Liver (tissue), 9 donors: ENCODE measurements around the gene TMEM170A. TPM values are rescaled to one million over a fixed set of nuclear protein-coding genes. Genes with fewer than 3 reads are reported as not detected.

Source experiments
- DNase-seq: peaks from one replicate; pipeline ENCODE4 v3.0.0-alpha.2; 2017; ENCODE audit warnings: low spot score
- H3K27ac ChIP-seq, 2 donors: one replicate each; pipeline ENCODE4 v1.7.0; 2013; ENCODE audit warnings: inconsistent platforms in 2 of 2, low read length in 2 of 2, control low read depth in 1 of 2, low read depth in 1 of 2, mild to moderate bottlenecking in 1 of 2
- H3K27me3 ChIP-seq, 4 donors: one replicate each; pipeline versions ENCODE4 v1.6.1 to v1.7.0; 2013; ENCODE audit warnings: low read length in 3 of 4, inconsistent platforms in 1 of 4, mild to moderate bottlenecking in 1 of 4, moderate library complexity in 1 of 4; ENCODE audit not compliant: control insufficient read depth in 4 of 4, insufficient read depth in 4 of 4
- H3K36me3 ChIP-seq, 4 donors: one replicate each; pipeline versions ENCODE4 v1.6.1 to v1.7.0; 2013; ENCODE audit warnings: low read length in 3 of 4, mild to moderate bottlenecking in 3 of 4, low read depth in 1 of 4, moderate library complexity in 1 of 4; ENCODE audit not compliant: control insufficient read depth in 4 of 4, insufficient read depth in 3 of 4
- H3K4me1 ChIP-seq, 4 donors: one replicate each; pipeline versions ENCODE4 v1.6.1 to v1.7.0; 2013; ENCODE audit warnings: low read length in 3 of 4, mild to moderate bottlenecking in 3 of 4, moderate library complexity in 1 of 4; ENCODE audit not compliant: control insufficient read depth in 4 of 4, insufficient read depth in 4 of 4
- H3K4me3 ChIP-seq, 3 donors: one replicate each; pipeline versions ENCODE4 v1.6.1 to v1.7.0; 2013; ENCODE audit warnings: low read length in 3 of 3, control low read depth in 1 of 3, low read depth in 1 of 3, mild to moderate bottlenecking in 1 of 3
- H3K9ac ChIP-seq, 2 donors: one replicate each; pipeline ENCODE4 v1.7.0; 2013; ENCODE audit warnings: low read length in 2 of 2, mild to moderate bottlenecking in 2 of 2, moderate library complexity in 2 of 2, control low read depth in 1 of 2, low read depth in 1 of 2
- H3K9me3 ChIP-seq, 4 donors: one replicate each; pipeline versions ENCODE4 v1.6.1 to v1.7.0; 2013; ENCODE audit warnings: low read length in 3 of 4; ENCODE audit not compliant: control insufficient read depth in 4 of 4
- EGR1 ChIP-seq, 2 donors: IDR thresholded peaks; 2 replicates each; pipeline ENCODE4 v1.6.1; 2016 to 2018; ENCODE audit warnings: antibody characterized with exemption in 2 of 2, low read depth in 2 of 2
- FOXA1 ChIP-seq: IDR thresholded peaks from 2 replicates; pipeline ENCODE4 v1.6.1; 2016; ENCODE audit warnings: antibody characterized with exemption
- FOXA2 ChIP-seq: IDR thresholded peaks from 2 replicates; pipeline ENCODE4 v1.6.1; 2016; ENCODE audit warnings: antibody characterized with exemption
- GABPA ChIP-seq, 2 donors: IDR thresholded peaks in 1 of 2; conservative IDR thresholded peaks in 1 of 2; 2 replicates each; pipeline ENCODE4 v1.6.1; 2016; ENCODE audit warnings: antibody characterized with exemption in 2 of 2, mild to moderate bottlenecking in 1 of 2, moderate library complexity in 1 of 2
- HNF4A ChIP-seq, 2 donors: conservative IDR thresholded peaks; 2 replicates each; pipeline ENCODE4 v1.6.1; 2016; ENCODE audit warnings: antibody characterized with exemption in 2 of 2, mild to moderate bottlenecking in 2 of 2
- HNF4G ChIP-seq: IDR thresholded peaks from 2 replicates; pipeline ENCODE4 v1.6.1; 2016; ENCODE audit warnings: antibody characterized with exemption
- JUND ChIP-seq, 2 donors: IDR thresholded peaks; 2 replicates each; pipeline ENCODE4 v1.6.1; 2016; ENCODE audit warnings: antibody characterized with exemption in 2 of 2
- NR2F2 ChIP-seq: IDR thresholded peaks from 2 replicates; pipeline ENCODE4 v1.6.1; 2016; ENCODE audit warnings: antibody characterized with exemption
- RAD21 ChIP-seq, 2 donors: IDR thresholded peaks; 2 replicates each; pipeline ENCODE4 v1.6.1; 2016; ENCODE audit warnings: antibody characterized with exemption in 2 of 2, mild to moderate bottlenecking in 2 of 2
- SP1 ChIP-seq: IDR thresholded peaks from 2 replicates; pipeline ENCODE4 v1.6.1; 2018; ENCODE audit warnings: antibody characterized with exemption, mild to moderate bottlenecking
- TAF1 ChIP-seq: conservative IDR thresholded peaks from 2 replicates; pipeline ENCODE4 v1.6.1; 2016; ENCODE audit warnings: antibody characterized with exemption, mild to moderate bottlenecking
- WGBS: extraction: QIAGEN DNeasy Blood & Tissue Kit; methylation state at CpG from one replicate; pipeline ENCODE4 v1.1.7; 2013; 5-methylcytosine and 5-hydroxymethylcytosine counted together
- polyA plus RNA-seq, 2 donors: library from polyadenylated mRNA; stranded (reverse) in 1 of 2; unstranded in 1 of 2; fragments of 200-250 nt in 1 of 2; fragments of >200 nt in 1 of 2; fragmentation: Nextera tagmentation in 1 of 2; extraction: Ambion mirVana in 1 of 2; gene quantifications; one replicate each; pipeline versions ENCODE4 v1.2.1 to v1.2.3, GENCODE V29; 2013 to 2015
- total RNA-seq, 2 donors: library from RNA; depleted of rRNA; stranded (reverse); fragments of >200 nt; gene quantifications; one replicate each; pipeline ENCODE4 v1.2.3, GENCODE V29; 2014
- TF ChIP-seq, protein P1 (sequence below): IDR thresholded peaks from 2 replicates; pipeline ENCODE4 v1.6.1; 2016; ENCODE audit warnings: antibody characterized with exemption
- TF ChIP-seq, protein P2 (sequence below): fragments of 150-350 bp; IDR thresholded peaks from 2 replicates; pipeline ENCODE4 v1.5.1; 2017; ENCODE audit warnings: improper control_type of control experiment, low read depth, low read length; ENCODE audit not compliant: missing input control
- TF ChIP-seq, protein P3 (sequence below): IDR thresholded peaks from 2 replicates; pipeline ENCODE4 v1.6.1; 2016; ENCODE audit warnings: antibody characterized with exemption
- TF ChIP-seq, protein P4 (sequence below): IDR thresholded peaks from 2 replicates; pipeline ENCODE4 v1.6.1; 2016; ENCODE audit warnings: antibody characterized with exemption, mild to moderate bottlenecking
- donor health status: healthy.
- donor health status: healthy.
- donor health status: healthy.
- donor health status: healthy.
- donor health status: healthy.

The TMEM170A gene
- total and polyA plus RNA-seq, 4 donors, result 5.8 to 25.4 (median 16.3) TPM

DNA sequence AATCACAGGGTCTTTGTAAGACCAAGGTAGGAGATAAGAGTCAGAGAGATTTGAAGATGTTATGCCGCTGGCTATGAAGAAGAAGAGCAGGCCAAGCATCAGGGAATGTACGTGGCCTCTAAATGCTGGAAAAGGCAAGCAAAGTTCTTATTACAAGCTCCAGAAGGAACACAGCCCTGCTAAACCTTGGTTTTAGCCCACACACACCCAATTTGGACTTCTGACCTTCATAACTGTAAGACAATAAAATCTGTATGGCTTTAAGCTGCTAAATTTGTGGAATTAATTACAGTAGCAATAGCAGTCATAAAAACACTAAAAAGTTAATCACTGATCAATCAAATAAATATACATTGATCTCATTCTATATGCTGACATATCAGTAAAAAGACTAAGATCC lies 6.0 kb downstream of the TMEM170A start:
- Histone ChIP-seq H3K4me1 (peaks cover 0 to 8% (median 6%) of the 10 kb centered on the region in 4 donors), H3K27ac (no peak overlapping the region), H3K4me3 (no peak overlapping the region), H3K9me3 (no peaks in the 10 kb centered on the region), H3K9ac (no peak overlapping the region), H3K36me3 (peaks cover 0 to 1% (median 0%) of the 10 kb centered on the region in 4 donors), H3K27me3 (no peaks in the 10 kb centered on the region)
- TF ChIP-seq TAF1, result no peak
- no peak for TF ChIP-seq JUND (IDR thresholded peaks at IDR 0.05)
- TF ChIP-seq EGR1 (IDR thresholded peaks at IDR 0.05; ENCODE audit: low read depth in 2 of 2), result no peak
- TF ChIP-seq, protein P1, sequence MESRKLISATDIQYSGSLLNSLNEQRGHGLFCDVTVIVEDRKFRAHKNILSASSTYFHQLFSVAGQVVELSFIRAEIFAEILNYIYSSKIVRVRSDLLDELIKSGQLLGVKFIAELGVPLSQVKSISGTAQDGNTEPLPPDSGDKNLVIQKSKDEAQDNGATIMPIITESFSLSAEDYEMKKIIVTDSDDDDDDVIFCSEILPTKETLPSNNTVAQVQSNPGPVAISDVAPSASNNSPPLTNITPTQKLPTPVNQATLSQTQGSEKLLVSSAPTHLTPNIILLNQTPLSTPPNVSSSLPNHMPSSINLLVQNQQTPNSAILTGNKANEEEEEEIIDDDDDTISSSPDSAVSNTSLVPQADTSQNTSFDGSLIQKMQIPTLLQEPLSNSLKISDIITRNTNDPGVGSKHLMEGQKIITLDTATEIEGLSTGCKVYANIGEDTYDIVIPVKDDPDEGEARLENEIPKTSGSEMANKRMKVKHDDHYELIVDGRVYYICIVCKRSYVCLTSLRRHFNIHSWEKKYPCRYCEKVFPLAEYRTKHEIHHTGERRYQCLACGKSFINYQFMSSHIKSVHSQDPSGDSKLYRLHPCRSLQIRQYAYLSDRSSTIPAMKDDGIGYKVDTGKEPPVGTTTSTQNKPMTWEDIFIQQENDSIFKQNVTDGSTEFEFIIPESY, result no peak
- no peak for TF ChIP-seq FOXA2
- TF ChIP-seq FOXA1, result no peak
- TF ChIP-seq, protein P2, sequence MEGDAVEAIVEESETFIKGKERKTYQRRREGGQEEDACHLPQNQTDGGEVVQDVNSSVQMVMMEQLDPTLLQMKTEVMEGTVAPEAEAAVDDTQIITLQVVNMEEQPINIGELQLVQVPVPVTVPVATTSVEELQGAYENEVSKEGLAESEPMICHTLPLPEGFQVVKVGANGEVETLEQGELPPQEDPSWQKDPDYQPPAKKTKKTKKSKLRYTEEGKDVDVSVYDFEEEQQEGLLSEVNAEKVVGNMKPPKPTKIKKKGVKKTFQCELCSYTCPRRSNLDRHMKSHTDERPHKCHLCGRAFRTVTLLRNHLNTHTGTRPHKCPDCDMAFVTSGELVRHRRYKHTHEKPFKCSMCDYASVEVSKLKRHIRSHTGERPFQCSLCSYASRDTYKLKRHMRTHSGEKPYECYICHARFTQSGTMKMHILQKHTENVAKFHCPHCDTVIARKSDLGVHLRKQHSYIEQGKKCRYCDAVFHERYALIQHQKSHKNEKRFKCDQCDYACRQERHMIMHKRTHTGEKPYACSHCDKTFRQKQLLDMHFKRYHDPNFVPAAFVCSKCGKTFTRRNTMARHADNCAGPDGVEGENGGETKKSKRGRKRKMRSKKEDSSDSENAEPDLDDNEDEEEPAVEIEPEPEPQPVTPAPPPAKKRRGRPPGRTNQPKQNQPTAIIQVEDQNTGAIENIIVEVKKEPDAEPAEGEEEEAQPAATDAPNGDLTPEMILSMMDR, result no peak
- TF ChIP-seq, protein P3, sequence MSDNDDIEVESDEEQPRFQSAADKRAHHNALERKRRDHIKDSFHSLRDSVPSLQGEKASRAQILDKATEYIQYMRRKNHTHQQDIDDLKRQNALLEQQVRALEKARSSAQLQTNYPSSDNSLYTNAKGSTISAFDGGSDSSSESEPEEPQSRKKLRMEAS, result no peak
- TF ChIP-seq, protein P4, sequence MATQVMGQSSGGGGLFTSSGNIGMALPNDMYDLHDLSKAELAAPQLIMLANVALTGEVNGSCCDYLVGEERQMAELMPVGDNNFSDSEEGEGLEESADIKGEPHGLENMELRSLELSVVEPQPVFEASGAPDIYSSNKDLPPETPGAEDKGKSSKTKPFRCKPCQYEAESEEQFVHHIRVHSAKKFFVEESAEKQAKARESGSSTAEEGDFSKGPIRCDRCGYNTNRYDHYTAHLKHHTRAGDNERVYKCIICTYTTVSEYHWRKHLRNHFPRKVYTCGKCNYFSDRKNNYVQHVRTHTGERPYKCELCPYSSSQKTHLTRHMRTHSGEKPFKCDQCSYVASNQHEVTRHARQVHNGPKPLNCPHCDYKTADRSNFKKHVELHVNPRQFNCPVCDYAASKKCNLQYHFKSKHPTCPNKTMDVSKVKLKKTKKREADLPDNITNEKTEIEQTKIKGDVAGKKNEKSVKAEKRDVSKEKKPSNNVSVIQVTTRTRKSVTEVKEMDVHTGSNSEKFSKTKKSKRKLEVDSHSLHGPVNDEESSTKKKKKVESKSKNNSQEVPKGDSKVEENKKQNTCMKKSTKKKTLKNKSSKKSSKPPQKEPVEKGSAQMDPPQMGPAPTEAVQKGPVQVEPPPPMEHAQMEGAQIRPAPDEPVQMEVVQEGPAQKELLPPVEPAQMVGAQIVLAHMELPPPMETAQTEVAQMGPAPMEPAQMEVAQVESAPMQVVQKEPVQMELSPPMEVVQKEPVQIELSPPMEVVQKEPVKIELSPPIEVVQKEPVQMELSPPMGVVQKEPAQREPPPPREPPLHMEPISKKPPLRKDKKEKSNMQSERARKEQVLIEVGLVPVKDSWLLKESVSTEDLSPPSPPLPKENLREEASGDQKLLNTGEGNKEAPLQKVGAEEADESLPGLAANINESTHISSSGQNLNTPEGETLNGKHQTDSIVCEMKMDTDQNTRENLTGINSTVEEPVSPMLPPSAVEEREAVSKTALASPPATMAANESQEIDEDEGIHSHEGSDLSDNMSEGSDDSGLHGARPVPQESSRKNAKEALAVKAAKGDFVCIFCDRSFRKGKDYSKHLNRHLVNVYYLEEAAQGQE, result no peak
- no peak for TF ChIP-seq RAD21 (IDR thresholded peaks at IDR 0.05)
- TF ChIP-seq HNF4G, result no peak
- TF ChIP-seq HNF4A (conservative IDR thresholded peaks at IDR 0.05), result no peak
- TF ChIP-seq NR2F2, result no peak
- 85% methylated on average over 2 of the region's 2 CpGs for WGBS
- no peak for DNase-seq

DNA sequence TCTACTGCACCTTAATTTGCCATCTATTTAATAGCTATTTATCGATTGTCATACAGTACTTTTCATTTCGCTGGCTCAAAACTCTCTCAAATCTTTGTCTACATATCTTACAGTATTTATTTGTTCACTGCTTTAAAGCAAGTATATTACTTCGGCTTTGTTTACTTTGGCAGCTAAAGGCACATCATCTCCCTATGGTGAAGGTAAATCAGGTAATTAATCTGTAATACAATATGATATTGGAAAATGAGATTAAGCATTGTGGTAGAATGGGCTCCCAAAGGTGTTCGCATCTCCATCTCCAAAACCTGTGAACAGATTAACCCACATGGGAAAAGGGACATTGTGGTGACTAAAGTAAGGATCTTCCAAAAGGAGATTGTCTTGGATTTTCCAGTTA lies 6.5 kb downstream of the TMEM170A start:
- no peak overlapping the region for H3K27ac ChIP-seq
- no peak for DNase-seq
- TF ChIP-seq, protein P2, result no peak
- TF ChIP-seq GABPA (IDR thresholded peaks at IDR 0.05 in 1 of 2, conservative IDR thresholded peaks at IDR 0.05 in 1 of 2), result no peak
- TF ChIP-seq TAF1, result no peak
- TF ChIP-seq, protein P3, result no peak
- TF ChIP-seq HNF4G, result no peak
- no peak for TF ChIP-seq RAD21 (IDR thresholded peaks at IDR 0.05)
- no peak for TF ChIP-seq FOXA1
- no peak for TF ChIP-seq HNF4A (conservative IDR thresholded peaks at IDR 0.05)
- no peak for TF ChIP-seq SP1
- TF ChIP-seq NR2F2, result no peak
- TF ChIP-seq EGR1 (IDR thresholded peaks at IDR 0.05; ENCODE audit: low read depth in 2 of 2), result no peak
- TF ChIP-seq, protein P4, result no peak
- no peaks in the 10 kb centered on the region for H3K27me3 ChIP-seq
- WGBS, result 87% methylated on average over 4 of the region's 4 CpGs
- peaks cover 4 to 10% (median 7%) of the 10 kb centered on the region in 4 donors for H3K4me1 ChIP-seq
- H3K9me3 ChIP-seq, result no peaks in the 10 kb centered on the region
- H3K36me3 ChIP-seq, result peaks cover 0 to 1% (median 0%) of the 10 kb centered on the region in 4 donors
- H3K4me3 ChIP-seq, result no peak overlapping the region
- no peak overlapping the region for H3K9ac ChIP-seq
